Neural cell (in vitro differentiated cells): ENCODE data around the gene TCOF1. TPM values are rescaled to one million over a fixed set of nuclear protein-coding genes. Genes with fewer than 3 reads are reported as not detected.

Experiments used
- H2AFZ ChIP-seq: fragments of 200-600, 300-800 bp; sonication (generic), shearing (Covaris generic); 2 replicates; pipeline ENCODE4 v1.6.0; 2014; ENCODE audit warnings: low read depth, mild to moderate bottlenecking, antibody characterized with exemption, low read length, moderate library complexity
- H3F3A ChIP-seq: fragments of 200-600 bp; shearing (Covaris generic); 2 replicates; pipeline ENCODE4 v1.6.1; 2016; ENCODE audit warnings: mild to moderate bottlenecking, moderate library complexity, mixed read lengths, antibody characterized with exemption, low read length; ENCODE audit not compliant: insufficient read depth, poor library complexity, severe bottlenecking
- H3K27ac ChIP-seq: fragments of 200-600, 300-800 bp; sonication (generic), shearing (Covaris generic); 2 replicates; pipeline ENCODE4 v1.5.1; 2014; ENCODE audit warnings: mild to moderate bottlenecking, low read length, moderate library complexity
- H3K27me3 ChIP-seq: fragments of 300-800, 200-600 bp; sonication (generic), shearing (Covaris generic); 2 replicates; pipeline ENCODE4 v1.6.0; 2014; ENCODE audit warnings: mild to moderate bottlenecking, low read depth, low read length, moderate library complexity; ENCODE audit not compliant: insufficient read depth
- H3K36me3 ChIP-seq: fragments of 300-800, 200-600 bp; sonication (generic), shearing (Covaris generic); 2 replicates; pipeline ENCODE4 v1.5.1; 2014; ENCODE audit warnings: mild to moderate bottlenecking, antibody characterized with exemption, low read length, moderate library complexity; ENCODE audit not compliant: insufficient read depth
- H3K4me2 ChIP-seq: fragments of 300-800, 200-600 bp; sonication (generic), shearing (Covaris generic); 2 replicates; pipeline ENCODE4 v1.6.0; 2014; ENCODE audit warnings: mild to moderate bottlenecking, low read length
- H3K4me3 ChIP-seq: fragments of 300-800, 200-600 bp; sonication (generic), shearing (Covaris generic); 2 replicates; pipeline ENCODE4 v1.5.1; 2014; ENCODE audit warnings: mild to moderate bottlenecking, low read length, moderate library complexity
- H3K79me2 ChIP-seq: fragments of 200-600 bp; shearing (Covaris generic); replicated peaks from 2 replicates; pipeline ENCODE4 v1.6.0; 2014; ENCODE audit warnings: mild to moderate bottlenecking, low read length, moderate library complexity; ENCODE audit not compliant: insufficient read depth
- H3K9ac ChIP-seq: fragments of 300-800, 200-600 bp; sonication (generic), shearing (Covaris generic); 2 replicates; pipeline ENCODE4 v1.6.1; 2016; ENCODE audit warnings: mild to moderate bottlenecking, low read length, mixed read lengths
- H3K9me2 ChIP-seq: fragments of 200-600 bp; shearing (Covaris generic); 2 replicates; pipeline ENCODE4 v1.6.1; 2016; ENCODE audit warnings: mild to moderate bottlenecking, low read length, mixed read lengths; ENCODE audit not compliant: insufficient read depth
- H3K9me3 ChIP-seq: fragments of 200-600, 300-800 bp; sonication (generic), shearing (Covaris generic); 2 replicates; pipeline ENCODE4 v1.6.1; 2016; ENCODE audit warnings: mild to moderate bottlenecking, mixed run types, low read length, moderate library complexity, mixed read lengths
- H4K20me1 ChIP-seq: fragments of 200-600 bp; shearing (Covaris generic); 2 replicates; pipeline ENCODE4 v1.6.1; 2016; ENCODE audit warnings: mild to moderate bottlenecking, mixed run types; ENCODE audit not compliant: insufficient read depth
- CTCF ChIP-seq: fragments of 450-650 bp; IDR thresholded peaks from 2 replicates; pipeline ENCODE4 v1.5.1; 2014; ENCODE audit warnings: antibody characterized with exemption, mild to moderate bottlenecking, moderate library complexity; ENCODE audit not compliant: poor library complexity, severe bottlenecking
- EP300 ChIP-seq: fragments of 450-650 bp; conservative IDR thresholded peaks from 2 replicates; pipeline ENCODE4 v1.6.1; 2014; ENCODE audit warnings: antibody characterized with exemption, mild to moderate bottlenecking, moderate library complexity; ENCODE audit not compliant: poor library complexity, severe bottlenecking
- EZH2 ChIP-seq: fragments of 200-600, 300-800 bp; shearing (Covaris generic), sonication (generic); IDR thresholded peaks from 2 replicates; pipeline ENCODE4 v1.6.1; 2014; ENCODE audit warnings: antibody characterized with exemption, low read length, borderline replicate concordance, mild to moderate bottlenecking; ENCODE audit not compliant: insufficient read depth, poor library complexity, severe bottlenecking
- MXI1 ChIP-seq: fragments of 450-650 bp; conservative IDR thresholded peaks from 2 replicates; pipeline ENCODE4 v1.6.1; 2014; ENCODE audit warnings: antibody characterized with exemption, mild to moderate bottlenecking; ENCODE audit not compliant: poor library complexity, severe bottlenecking
- POLR2AphosphoS5 ChIP-seq: IDR thresholded peaks from 2 replicates; pipeline ENCODE4 v1.6.1; 2012
- RAD21 ChIP-seq: fragments of 450-650 bp; conservative IDR thresholded peaks from 2 replicates; pipeline ENCODE4 v1.6.1; 2014; ENCODE audit warnings: antibody characterized with exemption, mild to moderate bottlenecking, moderate library complexity
- REST ChIP-seq: IDR thresholded peaks from 2 replicates; pipeline ENCODE4 v1.6.1; 2012; ENCODE audit warnings: borderline replicate concordance
- SMC3 ChIP-seq: fragments of 450-650 bp; conservative IDR thresholded peaks from 2 replicates; pipeline ENCODE4 v1.6.1; 2014; ENCODE audit warnings: antibody characterized with exemption, mild to moderate bottlenecking, moderate library complexity; ENCODE audit not compliant: poor library complexity
- TAF1 ChIP-seq: IDR thresholded peaks from 2 replicates; pipeline ENCODE4 v1.6.1; 2012; ENCODE audit warnings: low read depth
- polyA plus RNA-seq: library from polyadenylated mRNA; depleted of rRNA; stranded (reverse); fragments of >200 nt; gene quantifications from 2 replicates; pipeline ENCODE4 v1.2.3, GENCODE V29; 2014

TCOF1 gene
- polyA plus RNA-seq, 1 donor from 2014 or later = 6.5 TPM

GRCh38 chr5:150440948-150441812 lies 83.7 kb downstream of the TCOF1 start:
- no peaks in the 10 kb centered on the region for H3K9me3 ChIP-seq
- H3F3A ChIP-seq = no peaks in the 10 kb centered on the region
- no peaks in the 10 kb centered on the region for H3K79me2 ChIP-seq
- no peak overlapping the region for H3K27ac ChIP-seq
- no peaks in the 10 kb centered on the region for H3K9me2 ChIP-seq
- H3K9ac ChIP-seq = no peak overlapping the region
- TF ChIP-seq TAF1 = no peak
- no peak for TF ChIP-seq CTCF
- no peak for TF ChIP-seq MXI1
- TF ChIP-seq POLR2AphosphoS5 = no peak
- no peak for TF ChIP-seq RAD21
- TF ChIP-seq REST = no peak
- no peak for TF ChIP-seq SMC3
- TF ChIP-seq EP300 = no peak
- TF ChIP-seq EZH2 = no peak
- H2AFZ ChIP-seq = no peak overlapping the region
- H3K27me3 ChIP-seq = no peaks in the 10 kb centered on the region
- no peak overlapping the region for H3K4me2 ChIP-seq
- no peak overlapping the region for H3K4me3 ChIP-seq
- H3K36me3 ChIP-seq = no peaks in the 10 kb centered on the region
- no peaks in the 10 kb centered on the region for H4K20me1 ChIP-seq

- H2AFZ ChIP-seq = no peak overlapping the region
- no peaks in the 10 kb centered on the region for H3K9me2 ChIP-seq
- no peaks in the 10 kb centered on the region for H3K9me3 ChIP-seq
- H3K4me3 ChIP-seq = no peak overlapping the region
- TF ChIP-seq MXI1 = no peak
- TF ChIP-seq EP300 = no peak
- no peak for TF ChIP-seq RAD21
- TF ChIP-seq TAF1 = no peak
- TF ChIP-seq SMC3 = no peak
- TF ChIP-seq CTCF = no peak
- TF ChIP-seq EZH2 = no peak
- TF ChIP-seq REST = no peak
- TF ChIP-seq POLR2AphosphoS5 = no peak
- no peaks in the 10 kb centered on the region for H3F3A ChIP-seq
- no peaks in the 10 kb centered on the region for H3K79me2 ChIP-seq
- H3K36me3 ChIP-seq = no peaks in the 10 kb centered on the region
- H3K4me2 ChIP-seq = no peak overlapping the region
- H4K20me1 ChIP-seq = no peaks in the 10 kb centered on the region
- no peak overlapping the region for H3K27ac ChIP-seq
- no peaks in the 10 kb centered on the region for H3K27me3 ChIP-seq
- no peak overlapping the region for H3K9ac ChIP-seq
Observed at GRCh38 chr5:150441813-150442698, 84.6 kb downstream of the TCOF1 start.
